Activated T-cell treated with anti-CD3 and anti-CD28 coated beads, Interleukin-2, amount 50 U/mL, for 48 hours (primary cell): ENCODE measurements around the gene RASGRP1.

ENCODE experiments used
- DNase-seq, 2 experiments: peaks; one replicate each; pipeline ENCODE4 v3.0.0-alpha.2; 2020

RASGRP1 gene

GRCh38 chr15:38453971-38454695, 110.5 kb downstream of the RASGRP1 start, which contains the start of gene FAM98B:
FAM98B (plus strand) TSS chr15:38454127; CDS start chr15:38454162, 35 bp downstream.
- DNase-seq, result peak; percentile 97 to 98

- no peak for DNase-seq
Measured at GRCh38 chr15:38441130-38441519, 123.5 kb downstream of the RASGRP1 start.

GRCh38 chr15:38440353-38441129, 124.1 kb downstream of the RASGRP1 start:
- peak; percentile 28 to 52 for DNase-seq
